ENCODE data around the gene EN1. TPM values are rescaled to one million over a fixed set of nuclear protein-coding genes. Genes with fewer than 3 reads are reported as not detected.

The EN1 gene
- total RNA-seq, 4 donors from 2014 or later: not detected

DNA sequence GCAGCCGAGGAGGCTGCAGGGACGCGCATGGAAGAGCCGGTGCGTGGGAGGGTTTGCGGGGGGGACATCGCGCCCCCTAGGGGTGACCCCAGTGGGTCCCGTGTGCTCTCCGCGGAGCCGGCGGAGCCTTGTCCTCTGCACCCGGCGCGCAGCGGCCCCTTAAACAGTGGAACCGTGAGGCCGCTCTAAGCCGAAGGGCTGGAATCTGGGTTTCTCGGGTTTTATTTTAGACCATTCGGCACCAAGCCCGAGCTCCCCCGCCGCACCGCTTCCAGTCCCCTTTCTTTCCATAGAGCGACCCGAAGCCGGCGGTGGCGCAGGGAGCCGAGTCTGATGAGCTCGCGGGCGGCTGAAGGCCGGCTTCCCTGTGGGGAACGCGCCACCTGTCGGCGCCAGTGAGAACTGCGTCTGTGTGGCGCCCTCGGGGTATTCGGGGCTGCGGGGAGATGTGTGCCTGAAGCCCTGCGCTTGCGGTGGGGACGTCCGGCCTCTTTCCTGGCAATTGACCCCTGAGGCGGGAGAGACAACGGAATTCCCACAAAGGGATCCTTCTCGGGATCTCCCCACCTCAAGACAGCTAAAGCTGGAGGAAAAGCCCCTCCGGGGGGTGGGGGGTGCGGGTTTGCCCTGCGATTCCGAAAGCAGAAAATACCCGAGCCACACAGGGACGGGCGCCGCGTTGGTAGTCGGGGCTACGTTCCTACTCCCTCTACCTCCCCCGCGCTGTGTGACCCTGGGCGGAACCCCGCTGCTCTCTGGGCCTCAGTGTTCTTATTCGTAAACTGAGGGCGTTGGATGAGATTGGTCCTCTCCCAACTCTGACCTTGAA, 8.2 kb upstream of the EN1 start:
- intact Hi-C loops (cut with DNase I; ENCODE audit: low total_unique reads) (loop anchor here (5.0 kb wide), 2 partner anchors 653 to 808 kb away; no protein-coding TSS in a partner anchor), in situ Hi-C loops (cut with MboI; ENCODE audit: low pct_ligation_motif_present in 1 of 4, low pct_unique_long_range_greater_than_20kb in 1 of 4, low sequenced_read_pairs in 3 of 4) (loop anchor here (10.0 to 25.0 kb wide), 4 partner anchors 641 to 821 kb away; no protein-coding TSS in a partner anchor)
- WGBS, 2 donors (ENCODE audit: low coverage in 1 of 2): 5 to 20% methylated on average over 1 to 42 of the region's 69 CpGs
- Histone ChIP-seq H3K9me3 (no peaks in the 10 kb centered on the region), H3K4me1 (peaks cover 4 to 22% (median 10%) of the 10 kb centered on the region in 4 donors), H3K4me3 (peak overlapping the region in 2 of 4 donors; percentile 14 to 37), H3K27me3 (peaks cover 100% of the 10 kb centered on the region), H3K27ac (no peak overlapping the region), H3K36me3 (no peaks in the 10 kb centered on the region)
- TF ChIP-seq, protein P1, sequence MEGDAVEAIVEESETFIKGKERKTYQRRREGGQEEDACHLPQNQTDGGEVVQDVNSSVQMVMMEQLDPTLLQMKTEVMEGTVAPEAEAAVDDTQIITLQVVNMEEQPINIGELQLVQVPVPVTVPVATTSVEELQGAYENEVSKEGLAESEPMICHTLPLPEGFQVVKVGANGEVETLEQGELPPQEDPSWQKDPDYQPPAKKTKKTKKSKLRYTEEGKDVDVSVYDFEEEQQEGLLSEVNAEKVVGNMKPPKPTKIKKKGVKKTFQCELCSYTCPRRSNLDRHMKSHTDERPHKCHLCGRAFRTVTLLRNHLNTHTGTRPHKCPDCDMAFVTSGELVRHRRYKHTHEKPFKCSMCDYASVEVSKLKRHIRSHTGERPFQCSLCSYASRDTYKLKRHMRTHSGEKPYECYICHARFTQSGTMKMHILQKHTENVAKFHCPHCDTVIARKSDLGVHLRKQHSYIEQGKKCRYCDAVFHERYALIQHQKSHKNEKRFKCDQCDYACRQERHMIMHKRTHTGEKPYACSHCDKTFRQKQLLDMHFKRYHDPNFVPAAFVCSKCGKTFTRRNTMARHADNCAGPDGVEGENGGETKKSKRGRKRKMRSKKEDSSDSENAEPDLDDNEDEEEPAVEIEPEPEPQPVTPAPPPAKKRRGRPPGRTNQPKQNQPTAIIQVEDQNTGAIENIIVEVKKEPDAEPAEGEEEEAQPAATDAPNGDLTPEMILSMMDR (IDR thresholded peaks at IDR 0.05): peak; percentile 89 to 99 (median 98)
- no peak for TF ChIP-seq POLR2AphosphoS5 (IDR thresholded peaks at IDR 0.05)
- DNase-seq: peak; percentile 81

DNA sequence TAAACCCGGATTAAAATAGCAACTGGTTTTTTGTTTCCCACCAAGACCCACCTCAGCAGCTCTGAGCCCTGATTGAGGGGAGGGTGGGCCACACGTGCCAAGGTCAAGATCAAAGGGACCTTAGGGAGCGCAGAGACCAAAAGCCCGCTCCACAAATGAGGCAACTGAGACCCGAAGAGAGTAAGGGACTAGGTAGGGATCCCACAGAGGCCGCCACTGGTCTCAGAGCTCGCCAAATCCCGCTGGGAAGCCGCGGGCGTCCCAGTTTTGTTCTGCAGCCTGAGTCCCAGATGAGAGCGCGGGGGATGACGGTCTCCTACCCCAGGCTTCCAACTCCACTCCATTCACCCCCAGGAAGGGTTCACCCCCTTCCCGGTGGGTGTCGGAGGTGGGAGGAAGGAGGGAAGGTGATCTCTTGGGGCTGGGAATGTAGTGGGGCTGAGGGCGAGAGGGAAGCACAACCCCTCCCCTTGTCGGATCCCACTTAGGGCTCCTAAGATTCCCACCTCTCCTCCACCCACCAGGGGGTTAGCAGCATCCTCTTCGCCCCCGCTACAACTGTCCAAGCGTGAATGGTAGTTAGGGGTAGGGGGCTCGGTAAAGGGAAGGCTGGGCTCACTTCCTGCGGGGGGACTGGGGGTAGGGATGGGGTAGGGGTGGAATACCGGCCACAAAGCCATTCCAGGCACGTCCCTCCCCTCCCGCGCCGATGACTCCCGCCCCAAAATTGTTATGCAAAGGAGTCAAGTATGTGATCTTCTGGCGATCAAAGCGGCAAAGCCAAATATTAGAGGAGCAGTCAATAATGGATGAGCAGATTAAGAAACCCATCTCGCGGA, 7.3 kb upstream of the EN1 start:
- WGBS, 2 donors (ENCODE audit: low coverage in 1 of 2): 13 to 14% methylated on average over 6 to 33 of the region's 33 CpGs
- H3K36me3 ChIP-seq: no peaks in the 10 kb centered on the region
- intact Hi-C loops (cut with DNase I; ENCODE audit: low total_unique reads): loop anchor here (5.0 kb wide), 2 partner anchors 652 to 807 kb away; no protein-coding TSS in a partner anchor
- peaks cover 4 to 22% (median 10%) of the 10 kb centered on the region in 4 donors for H3K4me1 ChIP-seq
- H3K9me3 ChIP-seq: no peaks in the 10 kb centered on the region
- in situ Hi-C loops (cut with MboI; ENCODE audit: low pct_ligation_motif_present in 1 of 4, low pct_unique_long_range_greater_than_20kb in 1 of 4, low sequenced_read_pairs in 3 of 4): loop anchor here (10.0 to 25.0 kb wide), 4 partner anchors 640 to 820 kb away; no protein-coding TSS in a partner anchor
- no peak overlapping the region for H3K27ac ChIP-seq
- peaks cover 100% of the 10 kb centered on the region for H3K27me3 ChIP-seq
- H3K4me3 ChIP-seq: peak overlapping the region in 1 of 4 donors; percentile 37
- TF ChIP-seq POLR2AphosphoS5 (IDR thresholded peaks at IDR 0.05) (no peak), POLR2A (IDR thresholded peaks at IDR 0.05) (no peak), EP300 (IDR thresholded peaks at IDR 0.05; ENCODE audit: low read depth) (no peak)
- TF ChIP-seq, protein P1 (IDR thresholded peaks at IDR 0.05): no peak
- DNase-seq: no peak

DNA sequence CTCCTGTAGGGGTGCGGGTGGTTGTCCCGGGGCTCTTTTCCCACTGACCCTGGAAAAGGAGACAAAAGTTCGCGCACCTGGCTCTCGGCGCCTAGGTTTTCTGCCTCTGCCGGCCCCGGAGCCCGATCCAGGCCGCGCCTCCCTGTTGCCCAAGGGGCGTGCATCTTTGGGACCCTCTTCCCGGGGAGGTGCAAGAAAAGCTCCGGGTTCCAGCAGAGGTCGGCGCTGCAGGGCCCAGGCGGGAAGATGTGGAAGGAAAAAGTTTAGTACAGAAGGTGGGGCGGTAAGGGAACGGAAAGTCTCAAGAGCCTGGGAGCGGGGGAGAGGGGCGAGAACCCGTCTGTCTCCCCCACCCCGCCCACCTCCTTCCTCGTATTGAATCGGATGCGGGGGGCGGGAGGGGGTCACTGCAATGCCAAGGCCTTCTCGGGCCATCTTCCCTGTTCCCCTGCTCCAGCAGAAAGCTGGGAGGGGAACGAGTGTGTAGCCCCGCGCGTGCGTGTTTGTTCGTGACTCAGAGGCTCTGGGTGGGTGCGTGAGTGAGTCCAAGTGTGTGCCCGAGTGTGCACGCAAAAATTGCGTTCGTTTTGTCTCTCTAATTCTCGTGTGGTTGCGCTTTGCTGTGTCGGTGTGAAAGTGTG, 6.3 kb upstream of the EN1 start:
- Histone ChIP-seq H3K4me1 (peaks cover 4 to 24% (median 10%) of the 10 kb centered on the region in 4 donors), H3K4me3 (no peak overlapping the region), H3K27ac (no peak overlapping the region), H3K27me3 (peaks cover 100% of the 10 kb centered on the region), H3K36me3 (no peaks in the 10 kb centered on the region), H3K9me3 (no peaks in the 10 kb centered on the region)
- in situ Hi-C loops (cut with MboI; ENCODE audit: low pct_ligation_motif_present in 1 of 4, low pct_unique_long_range_greater_than_20kb in 1 of 4, low sequenced_read_pairs in 3 of 4): loop anchor here (10.0 to 25.0 kb wide), 4 partner anchors 639 to 819 kb away; no protein-coding TSS in a partner anchor
- WGBS, 2 donors (ENCODE audit: low coverage in 1 of 2): 9% methylated on average over 41 of the region's 42 CpGs; no CpG with 5 or more reads in 1 of the 2 donors
- no peak for DNase-seq
- TF ChIP-seq EP300 (IDR thresholded peaks at IDR 0.05; ENCODE audit: low read depth): no peak
- no peak for TF ChIP-seq POLR2A (IDR thresholded peaks at IDR 0.05)
- TF ChIP-seq, protein P1 (IDR thresholded peaks at IDR 0.05): no peak
- no peak for TF ChIP-seq POLR2AphosphoS5 (IDR thresholded peaks at IDR 0.05)
- intact Hi-C loops (cut with DNase I; ENCODE audit: low total_unique reads): no loop called here

Data from transverse colon (tissue), 4 donors.